Retinal pigment epithelial cell (primary cell): ENCODE results near the gene POLR1A.

Experiments used
- DNase-seq: peaks from one replicate; pipeline ENCODE4 v3.0.0-alpha.2; 2010; ENCODE audit warnings: low read depth
- H3K4me3 ChIP-seq: 2 replicates; pipeline ENCODE4 v1.5.1; 2011; ENCODE audit warnings: mild to moderate bottlenecking, low read length, control low read depth, moderate library complexity
- TF ChIP-seq, protein P1 (sequence below): conservative IDR thresholded peaks from 2 replicates; pipeline ENCODE4 v1.5.1; 2011; ENCODE audit warnings: low read depth, low read length, control low read depth, inconsistent platforms

Gene POLR1A

DNA sequence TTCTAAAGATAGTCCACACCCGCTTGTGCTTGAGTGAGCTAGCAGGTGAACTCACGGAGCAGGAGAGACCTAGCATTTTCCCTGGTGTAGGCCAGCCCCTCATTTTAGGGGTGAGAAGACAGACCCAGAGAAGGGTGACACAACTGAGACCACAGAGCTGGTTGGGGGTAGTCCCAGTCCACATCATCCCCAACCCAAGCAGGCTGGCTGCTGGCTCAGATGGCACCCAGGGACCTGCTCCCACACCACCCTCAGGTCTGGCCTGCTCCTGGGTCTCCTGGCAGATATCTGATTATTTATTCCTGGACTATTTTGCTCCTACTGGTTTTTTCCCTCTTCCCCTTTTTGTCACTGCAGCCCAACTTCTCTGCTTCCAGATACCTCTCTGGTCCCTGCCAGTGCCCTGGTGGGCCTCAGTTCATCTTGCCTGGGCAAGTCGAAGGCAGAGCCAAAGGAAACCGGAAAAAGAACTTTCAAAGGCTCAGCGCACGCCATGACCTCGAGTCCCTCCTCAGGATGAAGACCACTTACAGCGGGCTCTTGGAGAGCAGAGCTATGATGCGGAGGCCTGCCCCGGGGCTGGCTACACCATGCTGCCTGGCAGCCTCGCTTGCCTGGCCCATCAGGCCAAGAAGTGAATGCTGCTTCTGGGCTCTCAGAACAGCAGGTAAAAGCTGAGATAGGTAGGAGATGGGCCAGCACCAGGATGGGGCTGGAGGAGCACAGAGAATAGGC, 72.7 kb downstream of the POLR1A start:
- no peak overlapping the region for H3K4me3 ChIP-seq
- DNase-seq = no peak
- TF ChIP-seq, protein P1, sequence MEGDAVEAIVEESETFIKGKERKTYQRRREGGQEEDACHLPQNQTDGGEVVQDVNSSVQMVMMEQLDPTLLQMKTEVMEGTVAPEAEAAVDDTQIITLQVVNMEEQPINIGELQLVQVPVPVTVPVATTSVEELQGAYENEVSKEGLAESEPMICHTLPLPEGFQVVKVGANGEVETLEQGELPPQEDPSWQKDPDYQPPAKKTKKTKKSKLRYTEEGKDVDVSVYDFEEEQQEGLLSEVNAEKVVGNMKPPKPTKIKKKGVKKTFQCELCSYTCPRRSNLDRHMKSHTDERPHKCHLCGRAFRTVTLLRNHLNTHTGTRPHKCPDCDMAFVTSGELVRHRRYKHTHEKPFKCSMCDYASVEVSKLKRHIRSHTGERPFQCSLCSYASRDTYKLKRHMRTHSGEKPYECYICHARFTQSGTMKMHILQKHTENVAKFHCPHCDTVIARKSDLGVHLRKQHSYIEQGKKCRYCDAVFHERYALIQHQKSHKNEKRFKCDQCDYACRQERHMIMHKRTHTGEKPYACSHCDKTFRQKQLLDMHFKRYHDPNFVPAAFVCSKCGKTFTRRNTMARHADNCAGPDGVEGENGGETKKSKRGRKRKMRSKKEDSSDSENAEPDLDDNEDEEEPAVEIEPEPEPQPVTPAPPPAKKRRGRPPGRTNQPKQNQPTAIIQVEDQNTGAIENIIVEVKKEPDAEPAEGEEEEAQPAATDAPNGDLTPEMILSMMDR = no peak

DNA sequence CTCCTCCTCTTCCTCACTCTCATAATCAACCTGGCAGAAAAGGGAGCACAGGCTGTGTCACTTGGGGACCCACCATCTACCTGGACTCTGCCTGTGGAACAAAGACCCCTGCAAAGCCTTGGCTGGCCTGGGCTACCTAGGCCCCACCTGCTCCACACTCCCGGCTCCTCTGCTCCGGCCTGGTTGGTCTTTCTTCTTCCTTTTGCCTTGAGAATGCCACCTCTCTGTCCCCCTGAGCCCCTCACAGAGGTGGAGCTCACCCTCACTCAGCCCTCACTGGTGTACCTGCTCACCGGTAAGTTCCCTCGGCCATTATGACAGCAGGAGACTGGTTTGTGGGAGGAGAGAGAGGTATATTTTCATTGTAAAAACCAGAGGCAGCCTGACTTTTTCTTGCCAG, 74.1 kb downstream of the POLR1A start:
- H3K4me3 ChIP-seq = no peak overlapping the region
- no peak for DNase-seq
- TF ChIP-seq, protein P1 = no peak

DNA sequence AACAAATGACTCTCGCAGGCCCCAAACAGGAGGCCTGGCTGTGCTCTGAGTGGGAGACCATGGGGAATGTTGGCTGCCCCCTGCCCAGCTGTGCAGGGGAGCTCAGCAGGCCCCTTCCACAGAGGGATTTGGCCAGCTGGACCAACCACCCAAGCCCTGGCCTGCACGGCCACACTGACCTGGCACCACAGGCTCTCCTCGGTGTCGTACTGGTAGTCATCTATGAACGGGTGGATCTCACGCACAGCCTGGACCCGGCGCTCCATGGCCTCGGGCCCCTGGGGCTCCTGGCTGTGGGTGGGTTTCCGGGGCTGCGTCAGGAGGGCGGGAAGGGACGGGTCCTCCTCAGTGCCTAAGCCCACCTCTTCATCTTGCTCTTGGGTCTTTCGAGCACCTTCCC, 74.5 kb downstream of the POLR1A start:
- no peak overlapping the region for H3K4me3 ChIP-seq
- TF ChIP-seq, protein P1 = no peak
- DNase-seq = no peak

DNA sequence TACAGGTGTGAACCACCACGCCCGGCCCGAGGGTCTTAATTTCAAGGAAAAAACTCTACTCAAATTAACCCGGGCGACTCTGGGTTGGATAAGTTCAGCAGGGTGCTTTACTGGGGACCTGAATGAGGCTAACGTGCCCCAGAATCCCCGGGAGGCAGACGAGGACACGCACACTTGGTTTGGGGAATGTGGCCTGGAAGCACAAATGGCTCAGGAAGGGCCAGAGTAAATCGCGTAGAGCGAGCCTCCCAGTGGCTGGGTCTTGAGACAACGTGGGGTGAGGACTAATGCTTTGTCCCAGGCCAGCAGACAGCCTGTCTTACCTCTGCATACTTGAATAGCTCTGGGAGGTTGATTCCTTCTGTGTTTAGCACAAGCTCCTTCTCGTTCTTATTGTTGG, 75.8 kb downstream of the POLR1A start:
- H3K4me3 ChIP-seq = no peak overlapping the region
- TF ChIP-seq, protein P1 = no peak
- DNase-seq = no peak

DNA sequence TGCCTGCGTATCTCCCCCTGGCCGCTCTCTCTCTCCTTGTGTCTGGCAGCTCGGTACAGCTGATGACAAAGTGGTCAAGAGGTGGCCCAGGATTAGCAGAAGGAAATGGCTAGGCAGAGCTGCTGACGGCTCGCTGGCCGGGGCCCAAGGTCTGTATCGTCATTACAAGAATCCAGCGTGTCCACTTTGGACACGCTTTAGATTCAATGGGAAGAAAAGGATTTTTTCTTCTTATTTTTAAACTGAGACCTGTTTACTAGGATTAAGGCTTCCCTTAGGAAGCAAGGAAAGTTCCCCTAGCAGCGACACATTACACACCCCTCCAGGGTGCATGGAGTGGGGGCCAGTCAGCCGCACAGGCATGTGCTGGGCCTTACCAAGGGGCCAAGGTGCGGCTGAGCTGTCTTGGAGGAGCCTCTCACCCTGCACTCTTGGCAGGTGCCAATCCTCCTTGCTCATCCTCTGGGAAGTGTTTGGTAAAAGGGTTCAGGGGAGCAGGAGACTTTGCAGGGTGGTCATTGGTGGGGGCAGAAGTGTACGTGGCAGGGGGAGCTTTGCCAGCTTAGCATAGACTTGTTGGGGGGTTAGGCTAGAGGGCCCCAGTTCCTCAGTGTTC, 76.8 kb downstream of the POLR1A start:
- TF ChIP-seq, protein P1 = no peak
- no peak for DNase-seq
- H3K4me3 ChIP-seq = no peak overlapping the region

DNA sequence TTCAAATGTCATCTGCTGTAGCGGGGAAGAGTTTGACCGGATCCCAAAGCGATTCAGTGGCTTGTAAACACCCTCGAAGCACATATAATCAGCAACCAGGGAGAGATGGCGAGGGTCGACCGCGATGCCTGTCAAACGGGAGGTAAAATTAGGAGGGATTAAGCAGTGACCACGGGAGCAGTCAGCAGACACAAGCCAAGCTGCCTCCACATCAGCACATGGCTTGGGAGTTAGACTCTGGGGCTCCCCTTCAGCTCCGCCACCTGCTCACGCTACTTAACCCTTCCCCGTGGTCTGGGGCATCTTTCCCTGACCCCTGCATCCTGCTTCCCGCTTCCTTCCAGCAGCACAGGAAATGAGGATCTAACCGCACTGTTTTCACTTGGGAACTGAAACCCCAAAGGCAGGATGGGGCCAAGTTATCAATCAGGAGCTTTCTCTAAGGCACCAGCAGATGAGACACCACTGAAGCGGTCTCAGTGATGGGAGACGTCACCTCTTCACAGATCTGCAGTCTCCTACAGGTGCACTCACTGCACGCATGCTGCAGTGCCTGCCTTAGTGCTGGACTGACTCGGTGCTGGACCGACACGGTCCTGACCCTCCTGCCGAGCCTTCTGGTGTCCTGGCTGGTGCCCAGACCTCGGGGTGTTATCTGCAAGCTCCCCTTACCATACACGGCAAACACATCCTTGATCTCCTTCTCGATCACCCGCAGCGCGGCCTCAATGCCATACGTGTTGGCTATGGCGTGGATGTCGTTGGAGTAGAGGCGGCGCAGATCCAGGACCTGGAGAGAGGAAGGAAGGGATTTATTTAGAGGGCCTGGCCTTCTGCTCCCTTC, 77.5 kb downstream of the POLR1A start:
- no peak for DNase-seq
- no peak overlapping the region for H3K4me3 ChIP-seq
- TF ChIP-seq, protein P1 = no peak
